HK-2 (cell line): Measurements from ENCODE around the gene SLC16A10.
"Not testable (repeated sequence)": the region's sequence is repeated elsewhere in the genome, so short reads cannot be mapped to it uniquely, and the experiment has no call there.

Source experiments
- DNase-seq: peaks from one replicate; pipeline ENCODE4 v3.0.0-alpha.2; 2018; ENCODE audit not compliant: unreplicated experiment

Gene SLC16A10

DNA sequence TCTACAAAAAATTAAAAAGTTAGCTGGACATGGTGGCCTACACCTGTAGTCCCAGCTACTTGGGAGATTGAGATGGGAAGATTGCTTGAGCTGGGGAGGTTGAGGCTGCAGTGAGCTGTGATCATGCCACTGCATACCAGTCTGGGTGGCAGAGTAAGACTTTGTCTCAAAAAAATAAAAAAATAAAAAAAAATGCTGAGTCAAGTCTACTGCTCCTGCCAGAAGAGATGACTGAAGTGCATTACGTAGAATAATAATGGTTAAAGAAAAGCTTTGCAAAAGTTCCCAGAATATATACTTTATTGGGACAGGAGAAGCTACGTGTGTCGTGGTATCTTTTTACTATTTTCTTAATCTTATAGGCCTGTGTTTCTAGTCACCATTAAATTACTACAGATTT is 125.3 kb downstream of the SLC16A10 start:
- no peak for DNase-seq

GRCh38 chr6:111215131-111215530 is 127.8 kb downstream of the SLC16A10 start:
- no peak for DNase-seq

GRCh38 chr6:111219785-111220184 is 132.5 kb downstream of the SLC16A10 start:
- DNase-seq = no peak

DNA sequence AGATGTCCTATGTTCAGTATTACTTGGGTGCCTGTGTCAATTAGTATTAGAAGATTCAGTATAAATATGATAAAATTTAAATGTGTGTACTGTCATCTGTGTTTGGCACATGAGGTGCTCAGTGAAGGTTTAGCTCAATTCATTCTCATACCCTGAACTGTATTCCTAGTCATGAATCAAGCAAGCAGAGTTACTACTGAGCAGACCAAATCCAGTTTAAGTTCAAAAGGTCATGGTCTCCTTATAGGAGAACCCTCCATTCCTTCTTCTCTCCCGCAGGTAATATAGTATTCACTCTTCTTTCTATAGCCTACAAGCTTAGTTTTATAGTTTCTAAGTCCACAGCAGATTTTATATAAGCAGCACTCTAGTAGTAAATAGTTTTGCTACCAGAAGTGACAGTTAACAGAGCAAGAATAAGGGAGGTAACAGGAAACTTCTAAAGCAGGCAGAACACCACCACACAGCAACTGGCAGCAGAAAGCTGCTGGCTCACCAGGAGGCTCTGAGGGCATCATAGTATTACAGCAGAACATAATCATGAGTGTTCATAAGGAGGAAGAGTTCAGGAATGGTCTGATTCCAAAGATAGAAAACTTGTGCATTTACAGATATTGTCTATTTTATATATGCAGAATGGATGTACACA is 133.2 kb downstream of the SLC16A10 start:
- DNase-seq = no peak

GRCh38 chr6:111221804-111222203 is 134.5 kb downstream of the SLC16A10 start:
- no peak for DNase-seq

- no peak for DNase-seq
Observed at GRCh38 chr6:111222341-111222740, 135.0 kb downstream of the SLC16A10 start.

DNA sequence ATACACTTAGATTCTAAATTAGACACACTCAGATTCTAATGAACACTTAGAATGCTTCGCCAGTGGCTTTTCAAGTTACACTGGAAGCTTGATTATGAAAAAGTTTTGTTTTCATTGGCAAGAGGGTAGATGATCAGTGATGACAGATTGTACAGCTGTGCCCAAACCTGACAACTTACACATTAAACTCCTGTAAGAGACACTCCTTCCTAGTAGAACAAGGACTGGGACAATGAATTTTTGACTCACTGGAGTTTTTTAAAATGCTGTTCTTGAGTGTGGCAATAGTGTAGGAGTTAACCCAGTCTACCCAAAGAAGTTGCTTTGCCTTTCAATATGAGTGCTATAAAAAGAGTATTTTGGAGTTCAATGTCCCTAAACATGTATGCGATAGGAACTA is 140.8 kb downstream of the SLC16A10 start:
- no peak for DNase-seq

DNA sequence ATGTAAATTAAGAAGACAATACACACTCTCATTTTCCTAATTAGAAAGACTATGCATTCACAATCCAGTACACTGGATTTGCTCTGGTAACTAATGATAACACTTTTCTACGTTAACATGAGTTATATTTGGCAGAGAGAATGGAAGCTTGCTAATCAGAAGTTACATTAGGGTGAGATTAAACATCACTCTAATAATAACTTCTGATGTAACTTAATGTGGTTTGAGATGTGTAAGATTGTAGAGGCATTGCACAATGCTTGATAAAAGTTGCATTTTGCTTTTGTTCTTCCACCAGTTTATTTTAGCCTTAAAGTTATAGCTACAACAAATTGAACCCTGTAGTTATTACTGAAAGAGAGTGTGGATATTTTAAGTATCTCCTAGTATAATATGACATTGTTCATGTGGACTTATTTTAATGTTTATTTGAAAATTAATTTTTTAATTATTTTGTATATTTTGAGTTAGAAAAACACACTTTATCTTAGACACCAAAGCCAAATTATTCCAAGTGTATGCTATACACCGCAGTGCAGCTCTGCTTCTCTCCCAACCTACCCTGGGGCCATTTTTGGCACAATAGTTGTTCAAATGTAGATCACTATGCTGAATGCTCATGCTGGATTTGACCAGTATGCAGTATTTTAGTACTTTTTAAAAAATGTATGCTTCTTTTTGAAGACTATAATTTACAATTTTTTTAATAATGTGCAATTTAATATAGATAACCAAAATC is 143.2 kb downstream of the SLC16A10 start:
- DNase-seq = no peak

- no peak for DNase-seq
Observed at GRCh38 chr6:111231090-111231459, 143.8 kb downstream of the SLC16A10 start.

DNA sequence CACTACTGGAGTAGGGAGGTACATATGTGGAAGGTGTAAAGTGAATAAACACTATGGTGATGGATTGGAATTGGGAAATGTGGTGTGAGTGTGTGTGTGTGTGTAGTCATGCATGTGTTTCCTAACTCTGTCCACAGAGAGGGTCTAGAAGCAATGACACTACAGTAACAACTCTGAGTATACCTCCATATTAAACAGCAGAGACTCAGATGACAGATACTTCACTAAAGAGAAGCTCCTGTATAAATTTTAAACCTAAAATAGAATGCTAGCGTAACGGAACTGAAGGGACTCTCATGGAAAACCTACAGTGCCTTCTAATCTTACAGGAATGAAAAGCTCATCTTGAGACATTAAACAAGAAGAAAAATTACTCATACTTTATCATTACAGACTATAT is 150.5 kb downstream of the SLC16A10 start:
- DNase-seq = no peak

- DNase-seq = peak; percentile 42
Observed at GRCh38 chr6:111238464-111239119, 151.3 kb downstream of the SLC16A10 start.

GRCh38 chr6:111239461-111239860 is 152.2 kb downstream of the SLC16A10 start:
- no peak for DNase-seq

GRCh38 chr6:111242452-111242851 is 155.1 kb downstream of the SLC16A10 start:
- DNase-seq = no peak

- DNase-seq = no peak
Observed at GRCh38 chr6:111243095-111243494, 155.8 kb downstream of the SLC16A10 start.

DNA sequence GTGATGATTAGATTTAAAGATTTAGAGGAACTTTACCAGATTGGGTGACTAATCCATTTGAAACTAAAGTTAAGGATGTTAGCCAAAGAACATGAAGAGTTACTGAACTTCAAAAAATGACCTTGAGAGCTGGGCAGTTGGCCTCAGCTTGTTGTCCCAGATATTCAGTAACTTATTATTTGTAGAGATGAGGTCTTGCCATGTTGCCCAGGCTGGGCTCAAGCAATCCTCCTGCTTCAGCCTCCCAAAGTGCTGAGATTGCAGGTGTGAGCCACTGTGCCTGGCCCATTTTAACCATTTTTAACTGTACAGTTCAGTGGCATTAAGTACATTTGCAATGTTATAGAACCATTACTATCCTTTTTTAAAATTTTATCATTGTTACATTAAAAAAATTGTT is 161.5 kb downstream of the SLC16A10 start:
- DNase-seq = no peak

DNA sequence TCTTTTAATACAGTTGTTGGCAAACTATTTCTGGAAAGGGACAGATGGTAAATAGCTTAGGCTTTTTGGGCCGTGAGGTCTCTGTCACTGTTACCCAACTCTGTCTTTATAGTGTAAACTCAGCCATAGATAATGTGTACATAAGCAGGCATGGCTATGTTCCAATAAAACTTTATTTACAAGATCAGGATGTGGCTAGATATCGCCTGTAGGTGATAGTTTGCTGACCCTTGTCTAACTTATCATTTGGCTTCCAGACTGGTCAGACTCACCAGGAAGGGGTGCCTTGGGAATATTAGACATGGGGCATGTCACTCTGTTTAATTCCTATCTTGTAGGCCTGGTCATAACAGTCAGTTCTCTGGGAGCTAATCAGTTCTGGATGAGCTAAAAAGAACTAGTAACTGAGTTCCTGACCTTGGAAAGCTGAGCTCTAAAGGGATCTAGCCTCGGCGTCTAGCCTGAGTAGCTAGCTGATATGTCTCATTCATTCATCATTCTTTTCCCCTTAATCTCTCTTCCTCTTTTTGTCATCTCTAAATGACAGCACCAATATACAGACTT is 163.6 kb downstream of the SLC16A10 start:
- DNase-seq = no peak

DNA sequence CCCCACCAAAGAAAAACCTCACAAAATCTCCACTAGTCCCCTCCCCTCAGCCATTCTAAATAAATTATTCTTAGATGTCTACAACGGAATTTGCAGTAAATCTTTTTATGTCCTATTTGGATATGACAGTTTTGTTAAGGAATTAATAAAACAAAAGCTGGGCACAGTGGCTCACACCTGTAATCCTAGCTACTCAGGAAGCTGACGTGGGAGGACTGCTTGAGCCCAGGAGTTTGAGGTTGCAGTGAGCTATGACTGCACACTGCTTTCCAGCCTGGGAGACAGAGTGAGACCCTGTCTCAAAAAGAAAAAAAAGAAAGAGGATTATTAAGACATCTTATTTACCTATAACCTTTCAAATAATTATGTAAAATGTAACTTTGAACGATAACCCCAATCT is 165.4 kb downstream of the SLC16A10 start:
- no peak for DNase-seq

GRCh38 chr6:111254004-111254778 is 166.9 kb downstream of the SLC16A10 start:
- DNase-seq = no peak

- DNase-seq = no peak
Observed at GRCh38 chr6:111254779-111255166, 167.5 kb downstream of the SLC16A10 start.

DNA sequence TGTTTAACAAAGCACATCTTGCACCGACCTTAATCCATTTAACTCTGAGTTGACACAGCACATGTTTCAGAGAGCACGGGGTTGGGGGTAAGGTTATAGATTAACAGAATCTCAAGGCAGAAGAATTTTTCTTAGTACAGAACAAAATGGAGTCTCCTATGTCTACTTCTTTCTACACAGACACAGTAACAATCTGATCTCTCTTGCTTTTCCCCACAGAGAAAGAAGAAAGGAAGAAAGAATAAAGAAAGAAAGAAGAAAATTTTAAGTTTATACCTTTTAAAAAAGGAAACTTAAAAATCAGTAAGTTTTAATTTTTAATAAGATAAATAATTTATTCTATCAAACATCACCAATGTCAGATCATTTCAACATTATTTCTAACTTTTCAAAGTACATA is 168.5 kb downstream of the SLC16A10 start:
- DNase-seq = not testable (repeated sequence)

- DNase-seq = no peak
Observed at GRCh38 chr6:111256646-111257045, 169.3 kb downstream of the SLC16A10 start.

GRCh38 chr6:111258010-111258409 is 170.7 kb downstream of the SLC16A10 start:
- DNase-seq = no peak
